ENCODE measurements around the gene NHERF2.
A peak's percentile ranks its signal among the peaks of the same experiment; 100 is the strongest.
"Not testable (repeated sequence)": the region's sequence is repeated elsewhere in the genome, so short reads cannot be mapped to it uniquely, and the experiment has no call there.

NHERF2 gene

DNA sequence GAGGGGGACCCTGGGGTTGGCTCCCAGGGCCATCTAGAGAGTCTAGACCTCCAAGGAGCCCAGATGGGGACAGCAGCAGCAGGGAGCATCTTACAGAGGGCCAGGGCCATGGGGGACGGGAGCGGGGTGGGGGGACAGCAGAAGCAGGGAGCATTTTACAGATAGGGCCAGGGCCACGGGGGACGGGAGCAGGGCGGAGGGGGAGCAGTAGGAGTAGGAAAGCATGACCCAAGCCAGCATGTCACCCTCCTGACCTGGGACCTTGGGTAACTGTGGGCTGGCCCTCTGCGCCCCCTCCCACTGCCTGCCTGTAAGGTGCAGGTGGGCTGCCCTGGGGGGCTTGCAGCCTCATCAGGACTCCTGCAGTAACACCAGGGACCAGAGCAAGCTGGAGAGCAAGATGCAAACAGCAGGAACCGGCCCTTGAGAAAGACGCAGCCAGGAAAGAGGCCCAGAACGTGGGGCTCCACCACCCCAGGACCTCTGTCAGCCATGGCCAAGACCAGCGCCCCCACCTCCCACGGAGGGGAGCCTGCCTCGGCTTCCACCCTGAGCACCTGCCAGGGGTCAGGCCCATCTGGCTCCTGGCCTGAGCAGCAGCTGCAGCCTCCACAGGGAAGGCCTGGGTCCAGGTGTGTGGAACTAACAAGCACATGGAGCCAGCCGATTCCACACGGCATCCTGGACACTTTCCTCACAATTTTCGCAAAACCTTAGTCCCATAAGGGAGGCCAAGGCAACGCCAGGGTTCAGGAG lies 19.4 kb upstream of the NHERF2 start:
- DNase-seq, result no peak

DNA sequence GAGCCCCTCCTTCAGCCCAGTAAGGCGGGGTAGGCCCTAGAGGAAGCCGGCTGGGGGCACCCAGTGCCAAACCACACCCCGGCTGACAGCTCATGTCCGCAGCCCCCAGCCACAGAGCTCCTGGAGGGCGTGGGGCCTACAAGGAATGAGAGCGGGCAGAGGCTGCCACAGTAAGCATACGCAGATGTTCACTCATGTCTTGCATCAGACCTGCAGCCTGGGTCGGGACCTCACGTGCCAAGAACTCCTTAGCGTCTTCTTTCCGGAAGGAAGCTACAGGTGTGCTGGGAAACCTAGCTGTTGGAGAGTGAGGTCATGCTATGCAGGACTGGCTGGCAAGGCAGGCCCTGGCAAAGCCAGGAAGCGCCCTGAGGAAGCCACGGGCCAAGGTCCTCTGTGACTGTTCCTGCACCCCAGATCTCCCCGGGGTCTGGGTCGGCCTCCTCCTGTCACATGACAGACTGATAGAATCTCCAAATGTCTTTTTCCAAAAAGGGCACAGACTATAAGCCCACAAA lies 18.6 kb upstream of the NHERF2 start:
- DNase-seq, result no peak

DNA sequence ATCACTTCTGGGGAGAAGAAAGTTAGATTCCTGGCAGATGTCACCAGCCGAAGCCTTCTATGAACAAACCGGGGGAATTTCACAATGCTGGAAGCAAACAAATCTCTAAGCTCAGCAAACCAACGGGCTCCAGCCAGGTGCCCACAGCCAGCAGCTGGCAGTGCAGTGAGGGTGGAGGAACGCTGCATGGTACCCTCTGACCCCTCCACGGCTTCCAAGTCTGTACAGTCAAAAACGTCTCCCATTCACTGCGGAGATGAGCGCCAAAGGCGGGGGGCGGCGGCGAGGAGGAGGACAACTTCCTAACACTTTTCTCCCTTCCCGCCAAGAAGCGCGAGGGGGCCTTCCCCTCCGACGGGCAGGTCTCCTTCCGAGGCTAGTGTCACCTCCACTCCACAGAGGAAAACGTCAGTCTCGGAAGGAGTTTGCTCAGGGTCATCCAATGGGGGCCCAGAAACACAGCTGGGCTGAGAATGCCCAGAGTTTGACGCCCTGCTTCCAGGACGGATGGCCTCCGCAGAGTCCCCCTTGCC lies 18.0 kb upstream of the NHERF2 start:
- DNase-seq, result no peak

DNA sequence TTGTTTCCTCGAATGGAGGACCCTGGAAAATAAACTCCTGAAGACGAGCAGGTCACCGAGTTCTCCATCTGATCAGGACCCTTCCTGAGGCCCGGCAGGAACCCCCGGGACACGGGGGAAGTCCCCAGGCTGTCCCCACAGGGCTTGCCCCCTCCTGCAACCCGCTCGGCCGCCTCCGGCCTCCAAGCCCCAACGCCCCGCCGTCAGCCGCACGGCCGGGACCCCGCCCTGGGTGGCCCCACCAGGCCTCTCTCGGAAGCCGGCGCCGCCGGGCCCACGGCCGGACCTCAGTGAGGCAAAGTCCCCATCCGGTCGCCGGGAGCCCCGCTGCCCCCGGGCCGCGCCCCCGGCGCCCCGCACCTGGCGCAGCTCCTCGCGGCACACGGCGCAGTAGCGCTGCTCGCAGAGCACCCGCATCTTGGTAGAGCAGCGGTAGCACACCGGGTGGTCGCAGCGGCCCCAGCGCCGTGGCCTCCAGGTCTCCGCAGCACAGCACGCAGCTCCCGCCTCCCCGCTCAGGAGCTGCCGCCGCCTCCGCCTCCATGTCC lies 17.5 kb upstream of the NHERF2 start:
- DNase-seq, result peak; percentile 41

GRCh38 chr16:2009791-2010510 lies 16.8 kb upstream of the NHERF2 start, which contains the start of gene ZNF598:
TSS of gene ZNF598 (minus strand) at chr16:2009821.
- peak; percentile 83 for DNase-seq

DNA sequence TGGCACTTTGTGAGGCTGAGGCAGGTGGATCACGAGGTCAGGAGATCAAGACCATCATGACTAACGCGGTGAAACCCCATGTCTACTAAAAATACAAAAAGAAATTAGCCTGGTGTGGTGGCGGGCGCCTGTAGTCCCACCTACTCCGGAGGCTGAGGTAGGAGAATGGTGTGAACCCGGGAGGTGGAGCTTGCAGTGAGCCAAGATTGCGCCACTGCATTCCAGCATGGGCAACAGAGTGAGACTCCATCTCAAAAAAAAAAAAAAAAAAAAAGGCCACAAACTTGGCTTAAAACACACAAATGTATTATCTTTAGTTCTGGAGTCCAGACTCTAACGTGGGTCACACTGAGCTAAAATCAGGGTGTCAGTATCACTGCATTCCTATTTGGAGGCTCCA lies 15.0 kb upstream of the NHERF2 start:
- not testable (repeated sequence) for DNase-seq

DNA sequence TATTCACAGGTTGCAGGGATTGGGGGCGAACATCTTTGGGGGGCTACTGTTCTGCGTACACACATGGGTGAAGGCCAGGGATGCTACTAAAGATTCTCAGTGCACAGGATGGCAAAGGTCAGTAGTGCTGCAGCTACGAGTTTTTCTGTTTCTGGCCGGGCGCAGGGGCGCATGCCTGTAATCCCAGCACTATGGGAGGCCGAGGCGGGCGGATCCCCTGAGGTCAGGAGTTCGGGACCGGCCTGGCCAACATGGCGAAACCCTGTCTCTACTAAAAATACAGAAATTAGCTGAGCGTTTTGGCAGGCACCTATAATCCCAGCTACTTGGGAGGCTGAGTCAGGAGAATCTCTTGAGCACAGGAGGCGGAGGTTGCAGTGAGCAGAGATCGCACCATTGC lies 13.2 kb upstream of the NHERF2 start:
- no peak for DNase-seq

DNA sequence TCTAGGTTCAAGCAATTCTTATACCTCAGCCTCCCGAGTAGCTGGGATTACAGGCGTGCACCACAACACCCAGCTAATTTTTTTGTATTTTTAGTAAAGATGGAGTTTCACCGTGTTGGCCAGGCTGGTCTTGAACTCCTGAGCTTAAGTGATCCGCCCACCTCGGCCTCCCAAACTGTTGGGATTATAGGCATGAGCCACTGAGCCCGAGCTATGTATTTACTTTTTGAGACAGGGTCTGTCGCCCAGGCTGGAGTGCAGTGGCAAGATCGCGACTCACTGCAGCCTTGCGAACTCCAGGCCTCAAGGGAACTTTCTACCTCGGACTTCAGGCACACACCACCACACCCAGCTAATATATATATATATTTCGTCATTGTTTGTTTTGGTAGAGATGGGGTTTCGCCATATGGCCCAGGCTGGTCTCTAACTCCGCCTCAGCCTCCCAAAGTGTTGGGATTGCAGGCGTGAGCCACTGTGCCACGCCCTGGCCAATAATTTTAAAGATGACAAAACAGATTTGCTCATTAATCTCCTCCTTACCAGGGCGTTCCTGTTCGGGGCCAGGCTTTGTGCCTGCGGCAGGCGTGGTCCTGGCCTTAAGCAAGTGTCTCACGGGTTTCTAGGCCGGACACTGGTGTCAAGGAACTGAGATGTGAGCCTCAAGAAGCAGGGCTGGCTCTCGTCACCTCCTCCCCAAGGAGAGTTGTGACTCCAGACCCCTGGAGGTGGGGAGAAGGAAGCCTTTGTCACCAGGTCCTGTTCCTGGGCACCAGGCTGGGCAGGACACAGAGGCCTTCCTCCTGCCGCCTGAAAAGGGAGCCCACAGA lies 11.4 kb upstream of the NHERF2 start:
- DNase-seq, result no peak

- no peak for DNase-seq
Observed at GRCh38 chr16:2015947-2016208, 10.8 kb upstream of the NHERF2 start.

DNA sequence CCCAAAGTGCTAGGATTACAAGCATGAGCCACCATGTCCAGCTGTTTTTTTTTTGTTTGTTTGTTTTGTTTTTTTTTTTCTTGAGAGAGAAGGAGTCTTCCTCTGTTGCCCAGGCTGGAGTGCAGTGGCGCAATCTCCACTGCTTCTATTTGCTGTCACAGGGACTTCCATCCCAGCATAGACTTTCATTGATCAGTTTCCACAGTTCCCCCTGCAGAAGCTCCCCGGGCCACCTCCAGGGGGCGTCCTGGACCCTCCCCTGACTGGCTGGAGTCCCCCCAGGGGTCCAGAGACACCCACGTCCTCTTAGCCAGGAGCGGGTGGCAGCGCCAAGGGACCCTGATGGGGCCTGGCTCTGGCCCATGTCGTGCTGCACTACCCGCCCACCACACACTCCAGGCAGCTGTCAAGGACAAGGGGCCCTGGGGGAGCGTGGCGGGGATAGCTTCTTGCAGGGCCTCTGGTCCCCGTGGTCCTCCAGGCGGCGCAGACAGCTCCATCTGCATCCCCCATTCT lies 10.2 kb upstream of the NHERF2 start:
- peak; percentile 39 for DNase-seq

DNA sequence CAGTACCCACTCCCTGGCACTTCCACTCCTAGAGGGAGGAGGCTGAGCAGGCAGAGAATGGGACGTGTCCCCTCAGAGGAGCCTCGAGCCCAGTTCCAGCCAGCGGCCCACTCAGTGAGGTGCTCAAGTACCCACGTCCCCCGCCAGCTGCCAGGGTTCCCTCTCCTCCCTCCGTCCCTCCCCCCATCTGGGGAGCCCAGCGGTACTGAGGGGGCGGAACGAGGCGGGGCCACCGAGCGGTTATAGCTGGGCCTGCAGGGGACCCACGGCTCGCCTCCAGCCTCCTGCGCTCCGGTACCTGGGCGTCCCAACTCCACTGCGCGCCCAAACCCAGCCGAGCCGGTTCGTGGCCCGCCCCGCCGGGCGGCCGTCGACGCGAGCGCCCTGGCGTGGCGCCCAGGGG lies 7.2 kb upstream of the NHERF2 start, which contains the start of gene NPW:
TSS of gene NPW (plus strand) at position 268 of the 403 bp plus-strand sequence.
- no peak for DNase-seq

GRCh38 chr16:2019921-2020831 lies 6.5 kb upstream of the NHERF2 start:
- no peak for DNase-seq

DNA sequence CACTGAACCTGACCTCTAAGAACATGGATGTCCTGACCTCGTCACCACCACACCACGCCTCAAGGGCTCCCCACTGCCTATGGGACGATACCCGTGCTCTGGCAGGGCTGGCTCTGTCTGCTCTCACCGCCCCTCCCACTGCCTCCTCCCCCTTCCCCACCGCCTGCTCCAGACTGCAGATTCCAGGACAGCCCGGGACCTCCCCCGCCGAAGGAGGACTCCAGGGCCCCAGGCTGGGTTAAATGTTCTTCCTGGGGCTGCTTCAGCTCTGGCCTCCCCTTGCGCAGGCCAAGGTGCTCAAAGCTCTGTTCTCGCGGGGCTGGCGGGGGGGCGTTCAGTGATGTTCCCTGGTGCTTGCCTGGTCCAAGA lies 4.0 kb upstream of the NHERF2 start:
- DNase-seq, result no peak

- peak; percentile 99 for DNase-seq
Observed at GRCh38 chr16:2023092-2024031, 3.3 kb upstream of the NHERF2 start.

GRCh38 chr16:2024032-2024420 lies 2.7 kb upstream of the NHERF2 start:
- no peak for DNase-seq

DNA sequence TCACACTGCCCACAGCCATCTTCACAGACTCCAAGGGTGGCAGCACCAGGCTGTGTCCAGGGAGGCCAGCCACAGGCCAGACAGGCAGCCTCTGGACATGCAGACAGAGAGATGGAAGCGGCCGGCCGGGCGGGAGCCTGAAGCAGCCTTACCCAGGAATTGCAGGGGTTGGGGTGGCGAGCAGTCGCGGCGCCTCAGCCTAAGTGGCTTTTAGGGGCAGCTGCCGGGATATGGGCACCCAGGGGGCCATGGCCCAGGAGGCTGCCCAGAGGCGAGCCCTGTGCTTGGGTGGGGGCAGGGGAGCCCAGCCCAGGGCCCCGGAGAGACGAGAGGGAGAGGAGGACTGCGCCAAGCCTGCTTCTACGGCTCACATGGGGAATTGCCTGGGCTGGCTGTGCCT lies 1.5 kb upstream of the NHERF2 start:
- DNase-seq, result no peak

GRCh38 chr16:2025878-2026460 lies 733 bp upstream of the NHERF2 start:
- no peak for DNase-seq

GRCh38 chr16:2027024-2028010 lies 615 bp downstream of the NHERF2 start:
- DNase-seq, result no peak

DNA sequence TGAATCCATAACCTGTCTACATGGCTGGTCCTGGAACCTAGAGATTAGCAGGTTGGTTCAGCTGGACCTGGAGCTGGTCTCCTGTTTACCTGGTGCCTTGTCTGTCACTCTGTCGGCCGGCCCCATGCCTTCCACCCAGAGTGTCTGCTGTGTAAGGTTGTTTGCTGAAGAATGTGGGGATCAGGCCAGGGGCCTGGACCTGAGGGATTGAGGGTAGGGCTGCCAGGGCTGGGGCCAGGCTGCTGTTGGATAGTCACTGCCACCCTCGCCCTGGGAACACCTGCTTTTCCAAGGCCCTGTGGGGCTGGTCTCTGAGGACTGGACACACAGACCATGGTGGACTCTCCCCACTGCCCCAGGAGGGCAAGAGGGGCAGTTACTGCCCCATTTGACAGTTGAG lies 1.4 kb downstream of the NHERF2 start:
- DNase-seq, result no peak

Data from activated T-cell treated with anti-CD3 and anti-CD28 coated beads, Interleukin-2, amount 50 U/mL, for 1 hour (primary cell).